Measurements from ENCODE around the gene GRK7. TPM values are rescaled to one million over a fixed set of nuclear protein-coding genes. Genes with fewer than 3 reads are reported as not detected.

The GRK7 gene
- total RNA-seq, 2 donors from 2014 or later, result not detected

GRCh38 chr3:141812084-141812483, 48.9 kb downstream of the GRK7 start:
- peaks cover 3% of the 10 kb centered on the region for H3K4me1 Mint-ChIP-seq
- no peaks in the 10 kb centered on the region for H3K36me3 Mint-ChIP-seq (ENCODE audit: low read depth)

GRCh38 chr3:141812586-141812985, 49.4 kb downstream of the GRK7 start:
- TF ChIP-seq CTCF (conservative IDR thresholded peaks at IDR 0.05), result no peak
- Histone ChIP-seq H3K27me3 (ENCODE audit: control insufficient read depth, insufficient read depth, low read length, poor library complexity, severe bottlenecking) (no peaks in the 10 kb centered on the region), H3K4me1 (ENCODE audit: control insufficient read depth, insufficient read depth, low read length) (no peaks in the 10 kb centered on the region), H3K9me3 (ENCODE audit: control insufficient read depth, low read length) (peaks cover 9% of the 10 kb centered on the region), H3K4me3 (ENCODE audit: low read length) (no peak overlapping the region), H3K36me3 (ENCODE audit: control insufficient read depth, insufficient read depth, low read length) (no peaks in the 10 kb centered on the region), H3K9ac (ENCODE audit: extremely low read depth, low read length, poor library complexity, severe bottlenecking) (no peak overlapping the region), H3K27ac (ENCODE audit: low read depth, low read length) (peak overlapping the region; percentile 30)
- 68% methylated on average over 4 of the region's 4 CpGs for WGBS, 2 experiments (ENCODE audit: insufficient coverage in 1 of 2, insufficient read length in 1 of 2)
- Mint-ChIP-seq H3K36me3 (ENCODE audit: low read depth) (no peaks in the 10 kb centered on the region), H3K4me1 (peaks cover 2% of the 10 kb centered on the region), H3K4me3 (no peak overlapping the region), H3K9me3 (peaks cover 6% of the 10 kb centered on the region), H3K27me3 (ENCODE audit: insufficient read depth) (no peaks in the 10 kb centered on the region), H3K27ac (no peak overlapping the region)
- no peak for DNase-seq

More at GRCh38 chr3:141812084-141812483, 48.9 kb downstream of the GRK7 start:
- Histone ChIP-seq H3K9ac (ENCODE audit: extremely low read depth, low read length, poor library complexity, severe bottlenecking) (no peak overlapping the region), H3K9me3 (ENCODE audit: control insufficient read depth, low read length) (peaks cover 9% of the 10 kb centered on the region), H3K27me3 (ENCODE audit: control insufficient read depth, insufficient read depth, low read length, poor library complexity, severe bottlenecking) (no peaks in the 10 kb centered on the region), H3K4me3 (ENCODE audit: low read length) (no peak overlapping the region), H3K4me1 (ENCODE audit: control insufficient read depth, insufficient read depth, low read length) (peaks cover 4% of the 10 kb centered on the region), H3K27ac (ENCODE audit: low read depth, low read length) (peak overlapping the region; percentile 59), H3K36me3 (ENCODE audit: control insufficient read depth, insufficient read depth, low read length) (no peaks in the 10 kb centered on the region)
- Mint-ChIP-seq H3K27ac (no peak overlapping the region), H3K9me3 (peaks cover 6% of the 10 kb centered on the region), H3K27me3 (ENCODE audit: insufficient read depth) (no peaks in the 10 kb centered on the region), H3K4me3 (no peak overlapping the region)
- no peak for DNase-seq
- 88 to 93% methylated on average over 4 to 5 of the region's 5 CpGs for WGBS, 2 experiments (ENCODE audit: insufficient coverage in 1 of 2, insufficient read length in 1 of 2)
- no peak for TF ChIP-seq CTCF (conservative IDR thresholded peaks at IDR 0.05)

Other genes with a start within 250 kb of the GRK7 start
- 100 to 1,000 TPM; 106 to 111 TPM for gene RNF7, start 25.1 kb upstream of the GRK7 start, total RNA-seq
- gene ATP1B3, start 113.2 kb downstream of the GRK7 start, total RNA-seq, result 100 to 1,000 TPM; 182 to 194 TPM

Data from endodermal cell (in vitro differentiated cells).